HG03378 (cell line): ENCODE data around the gene WDFY3.

Source experiments
- ATAC-seq: cut with Tn5 transposase; IDR thresholded peaks from one replicate; pipeline ENCODE4 v1.9.1; 2021; ENCODE audit warnings: mild to moderate bottlenecking, moderate library complexity; ENCODE audit not compliant: unreplicated experiment

The WDFY3 gene

GRCh38 chr4:84799318-84799717 is 167.2 kb downstream of the WDFY3 start:
- no peak for ATAC-seq

GRCh38 chr4:84796394-84796793 is 170.1 kb downstream of the WDFY3 start:
- no peak for ATAC-seq

GRCh38 chr4:84792366-84793301 is 173.9 kb downstream of the WDFY3 start:
- ATAC-seq: no peak

- ATAC-seq: no peak
Observed at GRCh38 chr4:84790769-84791565, 175.5 kb downstream of the WDFY3 start.

- ATAC-seq: no peak
Observed at GRCh38 chr4:84786478-84786877, 180.0 kb downstream of the WDFY3 start.

- ATAC-seq: no peak
Observed at GRCh38 chr4:84782517-84782916, 184.0 kb downstream of the WDFY3 start.

- ATAC-seq: no peak
Observed at GRCh38 chr4:84780719-84781118, 185.8 kb downstream of the WDFY3 start.

- no peak for ATAC-seq
Observed at GRCh38 chr4:84778041-84778440, 188.4 kb downstream of the WDFY3 start.

GRCh38 chr4:84767168-84767567 is 199.3 kb downstream of the WDFY3 start:
- no peak for ATAC-seq

- no peak for ATAC-seq
Observed at GRCh38 chr4:84753321-84753972, 213.0 kb downstream of the WDFY3 start.

- no peak for ATAC-seq
Observed at GRCh38 chr4:84751707-84752106, 214.8 kb downstream of the WDFY3 start.

- ATAC-seq: no peak
Observed at GRCh38 chr4:84750960-84751283, 215.6 kb downstream of the WDFY3 start.

GRCh38 chr4:84750260-84750959 is 216.1 kb downstream of the WDFY3 start:
- peak; percentile 87 for ATAC-seq

- ATAC-seq: no peak
Observed at GRCh38 chr4:84740057-84740456, 226.4 kb downstream of the WDFY3 start.

- ATAC-seq: no peak
Observed at GRCh38 chr4:84738622-84739021, 227.9 kb downstream of the WDFY3 start.

- no peak for ATAC-seq
Observed at GRCh38 chr4:84737656-84738055, 228.8 kb downstream of the WDFY3 start.

- ATAC-seq: no peak
Observed at GRCh38 chr4:84734037-84734436, 232.5 kb downstream of the WDFY3 start.

- ATAC-seq: no peak
Observed at GRCh38 chr4:84733343-84734033, 233.0 kb downstream of the WDFY3 start.

- ATAC-seq: no peak
Observed at GRCh38 chr4:84730375-84730774, 236.1 kb downstream of the WDFY3 start.

GRCh38 chr4:84727491-84727890 is 239.0 kb downstream of the WDFY3 start:
- no peak for ATAC-seq
